RWPE2 (cell line): ENCODE data around the gene PTPRC.

Experiments used
- ATAC-seq: fragments of 200-7000 bp; cut with Tn5 transposase; 3 replicates; pipeline ENCODE4 v1.9.1; 2021; ENCODE audit warnings: low read depth
- DNase-seq: peaks from one replicate; pipeline ENCODE4 v3.0.0-alpha.2; 2020; ENCODE audit warnings: low spot score
- H3K27ac ChIP-seq: fragments of 450-650 bp; 2 replicates; pipeline ENCODE4 v1.5.1; 2017; ENCODE audit warnings: mild to moderate bottlenecking; ENCODE audit not compliant: poor library complexity, severe bottlenecking
- H3K27me3 ChIP-seq: fragments of 250-450 bp; sonication (Bioruptor Pico); 2 replicates; pipeline ENCODE4 v1.5.1; 2021; ENCODE audit warnings: mild to moderate bottlenecking, moderate library complexity; ENCODE audit not compliant: insufficient read depth, poor library complexity, severe bottlenecking
- H3K36me3 ChIP-seq: fragments of 250-450 bp; sonication (Bioruptor Pico); 2 replicates; pipeline ENCODE4 v1.5.1; 2020; ENCODE audit warnings: low read depth, mild to moderate bottlenecking, moderate library complexity
- H3K4me1 ChIP-seq: fragments of 250-450 bp; sonication (Bioruptor Pico); 2 replicates; pipeline ENCODE4 v1.5.1; 2021; ENCODE audit warnings: mild to moderate bottlenecking, moderate library complexity; ENCODE audit not compliant: insufficient read depth, poor library complexity, severe bottlenecking
- H3K4me3 ChIP-seq: fragments of 250-450 bp; sonication (Bioruptor Pico); 2 replicates; pipeline ENCODE4 v1.5.1; 2021; ENCODE audit warnings: mild to moderate bottlenecking, moderate library complexity; ENCODE audit not compliant: severe bottlenecking
- H3K9me3 ChIP-seq: fragments of 250-450 bp; sonication (Bioruptor Pico); 2 replicates; pipeline ENCODE4 v1.5.1; 2021; ENCODE audit warnings: mild to moderate bottlenecking, moderate library complexity; ENCODE audit not compliant: severe bottlenecking
- TF ChIP-seq, protein P1 (sequence below): fragments of 450-650 bp; IDR thresholded peaks from one replicate; pipeline ENCODE4 v1.5.1; 2017; ENCODE audit warnings: mild to moderate bottlenecking, moderate library complexity; ENCODE audit not compliant: poor library complexity, severe bottlenecking

The PTPRC gene

DNA sequence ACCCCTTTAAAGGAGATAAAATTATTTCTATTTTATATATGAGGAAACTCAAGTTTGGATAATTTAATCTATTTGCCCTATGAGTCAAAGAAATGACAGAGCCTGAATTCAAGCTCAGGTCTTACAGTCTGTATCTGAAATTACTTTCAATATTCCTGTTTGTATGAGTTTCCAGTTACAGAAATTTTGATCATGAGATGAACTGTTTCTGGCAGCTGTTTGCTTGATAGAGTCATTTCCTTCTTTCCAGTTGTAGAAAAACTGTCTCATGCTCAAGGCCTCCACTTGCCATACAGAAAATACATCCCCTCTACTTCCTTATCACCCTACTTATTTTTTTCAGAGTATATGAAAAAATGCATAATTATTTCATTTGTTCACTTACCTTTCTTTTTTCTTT is 87.6 kb downstream of the PTPRC start:
- H3K36me3 ChIP-seq, result no peaks in the 10 kb centered on the region
- no peak overlapping the region for H3K4me3 ChIP-seq
- ATAC-seq, result no peak
- no peaks in the 10 kb centered on the region for H3K27me3 ChIP-seq
- no peaks in the 10 kb centered on the region for H3K9me3 ChIP-seq
- no peak overlapping the region for H3K27ac ChIP-seq
- no peaks in the 10 kb centered on the region for H3K4me1 ChIP-seq
- DNase-seq, result no peak
- TF ChIP-seq, protein P1, sequence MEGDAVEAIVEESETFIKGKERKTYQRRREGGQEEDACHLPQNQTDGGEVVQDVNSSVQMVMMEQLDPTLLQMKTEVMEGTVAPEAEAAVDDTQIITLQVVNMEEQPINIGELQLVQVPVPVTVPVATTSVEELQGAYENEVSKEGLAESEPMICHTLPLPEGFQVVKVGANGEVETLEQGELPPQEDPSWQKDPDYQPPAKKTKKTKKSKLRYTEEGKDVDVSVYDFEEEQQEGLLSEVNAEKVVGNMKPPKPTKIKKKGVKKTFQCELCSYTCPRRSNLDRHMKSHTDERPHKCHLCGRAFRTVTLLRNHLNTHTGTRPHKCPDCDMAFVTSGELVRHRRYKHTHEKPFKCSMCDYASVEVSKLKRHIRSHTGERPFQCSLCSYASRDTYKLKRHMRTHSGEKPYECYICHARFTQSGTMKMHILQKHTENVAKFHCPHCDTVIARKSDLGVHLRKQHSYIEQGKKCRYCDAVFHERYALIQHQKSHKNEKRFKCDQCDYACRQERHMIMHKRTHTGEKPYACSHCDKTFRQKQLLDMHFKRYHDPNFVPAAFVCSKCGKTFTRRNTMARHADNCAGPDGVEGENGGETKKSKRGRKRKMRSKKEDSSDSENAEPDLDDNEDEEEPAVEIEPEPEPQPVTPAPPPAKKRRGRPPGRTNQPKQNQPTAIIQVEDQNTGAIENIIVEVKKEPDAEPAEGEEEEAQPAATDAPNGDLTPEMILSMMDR, result no peak

DNA sequence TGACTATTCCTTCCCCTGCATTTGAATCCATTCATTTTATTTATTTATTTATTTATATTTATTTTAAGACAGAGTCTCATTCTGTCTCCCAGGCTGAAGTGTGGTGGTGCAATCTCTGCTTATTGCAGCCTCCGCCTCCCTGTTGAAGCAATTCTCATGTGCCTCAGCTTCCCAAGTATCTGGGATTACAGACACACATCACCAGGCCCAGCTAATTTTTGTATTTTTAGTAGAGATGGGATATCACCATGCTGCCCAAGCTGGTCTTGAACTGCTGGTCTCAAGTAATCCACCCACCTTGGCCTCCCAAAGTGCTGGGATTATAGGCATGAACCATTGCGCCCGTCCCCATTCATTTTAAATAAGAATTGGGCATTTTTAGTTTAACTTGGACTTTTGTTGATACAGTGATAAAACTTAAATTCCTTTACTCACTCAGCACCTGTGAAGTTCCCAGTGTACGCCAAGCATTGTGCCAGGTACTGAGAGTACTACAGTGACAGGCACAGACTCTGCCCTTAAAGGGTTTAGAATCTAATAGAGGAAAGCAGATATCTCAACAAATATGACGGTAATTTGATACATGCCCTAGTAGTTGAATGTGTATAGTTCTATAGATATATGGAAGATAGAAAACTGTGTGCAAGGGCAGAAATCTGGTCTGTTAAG is 90.5 kb downstream of the PTPRC start:
- Histone ChIP-seq H3K36me3 (no peaks in the 10 kb centered on the region), H3K27me3 (no peaks in the 10 kb centered on the region), H3K4me1 (no peaks in the 10 kb centered on the region), H3K27ac (no peak overlapping the region), H3K9me3 (no peaks in the 10 kb centered on the region), H3K4me3 (no peak overlapping the region)
- TF ChIP-seq, protein P1, result no peak
- DNase-seq, result no peak
- ATAC-seq, result no peak

DNA sequence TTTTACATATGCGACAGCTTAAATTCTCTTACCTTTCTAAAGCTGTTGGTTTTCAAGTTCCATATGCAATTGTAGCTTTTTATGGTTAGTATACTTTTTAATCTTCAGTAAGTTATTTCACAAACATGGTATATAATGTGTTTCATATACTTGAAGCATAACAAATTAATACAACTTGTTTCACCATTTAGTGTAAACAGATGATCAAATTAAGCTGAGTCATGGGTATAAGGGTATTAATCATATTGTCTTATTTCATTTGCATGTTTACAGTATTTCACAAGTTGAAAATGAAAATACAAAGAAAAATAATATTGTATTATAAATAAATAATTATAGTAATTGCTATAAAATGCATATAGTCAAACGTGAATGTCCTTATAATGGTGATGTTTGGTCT is 92.1 kb downstream of the PTPRC start:
- no peak overlapping the region for H3K27ac ChIP-seq
- TF ChIP-seq, protein P1, result no peak
- no peak for ATAC-seq
- no peaks in the 10 kb centered on the region for H3K4me1 ChIP-seq
- no peaks in the 10 kb centered on the region for H3K36me3 ChIP-seq
- no peaks in the 10 kb centered on the region for H3K27me3 ChIP-seq
- no peak overlapping the region for H3K4me3 ChIP-seq
- no peak for DNase-seq
- H3K9me3 ChIP-seq, result no peaks in the 10 kb centered on the region

DNA sequence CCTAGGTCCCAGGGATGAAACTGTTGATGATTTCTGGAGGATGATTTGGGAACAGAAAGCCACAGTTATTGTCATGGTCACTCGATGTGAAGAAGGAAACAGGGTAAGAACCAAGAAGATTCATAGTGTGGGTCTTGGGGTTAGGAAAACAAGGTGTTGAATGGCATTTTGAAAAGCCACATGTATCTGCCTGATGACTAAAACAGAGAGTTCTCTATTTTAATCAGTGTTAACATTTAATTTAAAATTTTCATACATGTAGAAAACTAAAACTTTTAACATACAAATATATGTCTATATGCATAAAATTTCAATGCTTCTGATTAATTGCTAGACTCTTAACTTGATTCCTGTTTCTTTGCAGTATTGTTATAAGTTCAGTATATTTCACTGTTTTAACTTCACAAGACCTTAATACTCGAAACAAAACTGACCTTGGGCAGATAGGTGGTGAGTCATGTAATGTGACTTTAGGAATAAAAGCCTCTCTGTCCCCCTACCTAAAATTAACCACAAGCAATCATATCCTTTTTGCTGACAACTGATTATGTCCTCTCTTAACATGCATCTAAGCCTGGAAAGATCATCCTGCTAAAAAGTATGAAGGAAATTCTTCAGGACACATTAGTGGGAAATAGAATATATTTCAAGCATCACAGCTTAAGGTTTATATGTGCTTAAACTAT is 95.6 kb downstream of the PTPRC start:
- H3K9me3 ChIP-seq, result no peaks in the 10 kb centered on the region
- DNase-seq (no peak), ATAC-seq (no peak)
- H3K4me3 ChIP-seq, result no peak overlapping the region
- no peaks in the 10 kb centered on the region for H3K27me3 ChIP-seq
- H3K36me3 ChIP-seq, result no peaks in the 10 kb centered on the region
- TF ChIP-seq, protein P1, result no peak
- no peak overlapping the region for H3K27ac ChIP-seq
- H3K4me1 ChIP-seq, result no peaks in the 10 kb centered on the region

DNA sequence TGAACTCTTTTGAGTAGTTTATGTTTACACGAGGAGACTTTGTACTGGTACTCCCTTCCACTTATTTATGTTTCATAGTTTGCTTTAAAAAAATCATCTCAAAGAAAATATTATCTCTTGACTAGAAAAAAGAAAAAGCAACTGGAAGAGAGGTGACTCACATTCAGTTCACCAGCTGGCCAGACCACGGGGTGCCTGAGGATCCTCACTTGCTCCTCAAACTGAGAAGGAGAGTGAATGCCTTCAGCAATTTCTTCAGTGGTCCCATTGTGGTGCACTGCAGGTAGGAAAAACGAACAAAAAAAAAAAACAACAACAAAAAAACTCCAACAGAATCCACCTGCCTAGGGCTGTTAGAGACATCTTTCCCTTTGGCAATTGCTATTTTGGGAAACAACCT is 102.9 kb downstream of the PTPRC start:
- TF ChIP-seq, protein P1, result no peak
- no peaks in the 10 kb centered on the region for H3K27me3 ChIP-seq
- H3K27ac ChIP-seq, result no peak overlapping the region
- DNase-seq (no peak), ATAC-seq (no peak)
- H3K9me3 ChIP-seq, result no peaks in the 10 kb centered on the region
- no peaks in the 10 kb centered on the region for H3K4me1 ChIP-seq
- no peak overlapping the region for H3K4me3 ChIP-seq
- no peaks in the 10 kb centered on the region for H3K36me3 ChIP-seq
